Left forelimb (tissue), 1 donor: ENCODE data around the gene CD47.

Experiments
- DNase-seq: peaks from one replicate; pipeline ENCODE4 v3.0.0-alpha.2; 2018; ENCODE audit warnings: low spot score

CD47 gene

GRCh38 chr3:108013141-108014055 is 77.4 kb downstream of the CD47 start:
- DNase-seq, result no peak

- DNase-seq, result no peak
These were observed 78.5 kb downstream of the CD47 start for GRCh38 chr3:108012304-108012703.

GRCh38 chr3:108011616-108012015 is 79.2 kb downstream of the CD47 start:
- DNase-seq, result no peak

GRCh38 chr3:108008931-108009639 is 81.7 kb downstream of the CD47 start:
- no peak for DNase-seq

GRCh38 chr3:108008106-108008505 is 82.7 kb downstream of the CD47 start:
- no peak for DNase-seq

- DNase-seq, result no peak
These were observed 83.9 kb downstream of the CD47 start for GRCh38 chr3:108006881-108007331.

- no peak for DNase-seq
These were observed 84.6 kb downstream of the CD47 start for GRCh38 chr3:108006077-108006771.

GRCh38 chr3:108004647-108005046 is 86.2 kb downstream of the CD47 start:
- no peak for DNase-seq

GRCh38 chr3:108001457-108001856 is 89.4 kb downstream of the CD47 start:
- no peak for DNase-seq

GRCh38 chr3:107999215-107999775 is 91.5 kb downstream of the CD47 start:
- no peak for DNase-seq

- DNase-seq, result no peak
These were observed 93.2 kb downstream of the CD47 start for GRCh38 chr3:107997671-107998070.

GRCh38 chr3:107995823-107996222 is 95.0 kb downstream of the CD47 start:
- no peak for DNase-seq

GRCh38 chr3:107994956-107995715 is 95.7 kb downstream of the CD47 start:
- DNase-seq, result no peak

- no peak for DNase-seq
These were observed 96.7 kb downstream of the CD47 start for GRCh38 chr3:107994181-107994580.

GRCh38 chr3:107993771-107994170 is 97.1 kb downstream of the CD47 start:
- DNase-seq, result no peak
